Stomach (tissue), 4 donors: ENCODE measurements around the gene LRRTM3.

ENCODE experiments used
- EP300 ChIP-seq: sonication (generic); formaldehyde crosslinking; IDR thresholded peaks from one replicate; pipeline ENCODE4 v1.6.1; 2017; ENCODE audit warnings: antibody characterized with exemption
- POLR2A ChIP-seq, 4 donors: fragments of 450-650 bp; IDR thresholded peaks; one replicate each; pipeline ENCODE4 v1.6.1; 2016; ENCODE audit warnings: antibody characterized with exemption in 4 of 4, control low read depth in 2 of 4, mild to moderate bottlenecking in 1 of 4, moderate library complexity in 1 of 4
- POLR2AphosphoS5 ChIP-seq, 3 donors: sonication (generic); formaldehyde crosslinking; IDR thresholded peaks; one replicate each; pipeline ENCODE4 v1.6.1; 2016; ENCODE audit warnings: antibody characterized with exemption in 3 of 3
- TF ChIP-seq, protein P1 (sequence below), 7 experiments: fragments of 450-650 bp in 4 of 7; fragments of 200-600 bp in 3 of 7; sonication (generic) in 3 of 7; IDR thresholded peaks; one replicate each; pipeline ENCODE4 v1.5.1; 2016 to 2019; ENCODE audit warnings: antibody characterized with exemption in 7 of 7, control low read depth in 2 of 7, mild to moderate bottlenecking in 1 of 7

DNA sequence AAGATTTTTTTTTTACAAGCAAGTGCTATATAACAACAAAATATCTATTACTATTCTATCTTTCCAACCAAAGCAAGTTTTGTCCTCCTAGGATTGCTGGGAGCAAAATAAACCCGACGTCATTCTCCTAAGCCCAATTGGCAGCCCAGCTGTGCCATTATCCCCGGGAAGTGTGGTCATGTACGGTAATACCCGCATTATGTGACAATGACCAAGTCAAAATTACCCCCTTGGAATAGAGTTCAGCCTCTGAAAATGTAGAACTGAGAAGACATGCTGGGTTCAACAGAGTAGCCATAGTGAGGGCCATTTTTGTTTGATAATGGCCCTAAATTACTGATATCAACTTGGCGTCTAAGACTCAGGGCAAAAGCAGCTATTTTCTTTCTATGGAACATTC is 215.5 kb downstream of the LRRTM3 start:
- TF ChIP-seq, protein P1, sequence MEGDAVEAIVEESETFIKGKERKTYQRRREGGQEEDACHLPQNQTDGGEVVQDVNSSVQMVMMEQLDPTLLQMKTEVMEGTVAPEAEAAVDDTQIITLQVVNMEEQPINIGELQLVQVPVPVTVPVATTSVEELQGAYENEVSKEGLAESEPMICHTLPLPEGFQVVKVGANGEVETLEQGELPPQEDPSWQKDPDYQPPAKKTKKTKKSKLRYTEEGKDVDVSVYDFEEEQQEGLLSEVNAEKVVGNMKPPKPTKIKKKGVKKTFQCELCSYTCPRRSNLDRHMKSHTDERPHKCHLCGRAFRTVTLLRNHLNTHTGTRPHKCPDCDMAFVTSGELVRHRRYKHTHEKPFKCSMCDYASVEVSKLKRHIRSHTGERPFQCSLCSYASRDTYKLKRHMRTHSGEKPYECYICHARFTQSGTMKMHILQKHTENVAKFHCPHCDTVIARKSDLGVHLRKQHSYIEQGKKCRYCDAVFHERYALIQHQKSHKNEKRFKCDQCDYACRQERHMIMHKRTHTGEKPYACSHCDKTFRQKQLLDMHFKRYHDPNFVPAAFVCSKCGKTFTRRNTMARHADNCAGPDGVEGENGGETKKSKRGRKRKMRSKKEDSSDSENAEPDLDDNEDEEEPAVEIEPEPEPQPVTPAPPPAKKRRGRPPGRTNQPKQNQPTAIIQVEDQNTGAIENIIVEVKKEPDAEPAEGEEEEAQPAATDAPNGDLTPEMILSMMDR (IDR thresholded peaks at IDR 0.05) = no peak
- no peak for TF ChIP-seq EP300
- TF ChIP-seq POLR2A (IDR thresholded peaks at IDR 0.05) = no peak
- no peak for TF ChIP-seq POLR2AphosphoS5 (IDR thresholded peaks at IDR 0.05)
